Posterior vena cava (tissue), 2 donors: ENCODE results near the gene CNTNAP2. TPM values are rescaled to one million over a fixed set of nuclear protein-coding genes. Genes with fewer than 3 reads are reported as not detected.

ENCODE experiments used
- DNase-seq: peaks from one replicate; pipeline ENCODE4 v3.0.0-alpha.2; 2020; ENCODE audit warnings: low spot score
- intact Hi-C, 2 donors: fragments of 100-400 bp; cut with DNase I; formaldehyde crosslinking; loops; one replicate each; pipeline versions ENCODE4 v1.14.1 to v1.14.2; 2022 to 2023
- total RNA-seq, 2 donors: library from RNA; stranded (reverse); fragmentation: NEBNext Ultra II Directional; extraction: Animal tissue kit (Norgen Biotek cat#: 25700); gene quantifications; one replicate each; pipeline ENCODE4 v1.2.1, GENCODE V29; 2021
- donor health status: DM: yes; HTN: yes; CAD: no.
- donor health status: DM: yes; HTN: yes; CAD: no.

Gene CNTNAP2
- total RNA-seq, 2 donors from 2014 or later, result not detected

GRCh38 chr7:146393346-146393745 is 276.7 kb downstream of the CNTNAP2 start:
- intact Hi-C loops, result no loop called here
- no peak for DNase-seq

- no peak for DNase-seq
- intact Hi-C loops, result no loop called here
Observed at GRCh38 chr7:146397141-146397540, 280.5 kb downstream of the CNTNAP2 start.

- intact Hi-C loops, result no loop called here
- no peak for DNase-seq
Observed at GRCh38 chr7:146401939-146402338, 285.3 kb downstream of the CNTNAP2 start.

GRCh38 chr7:146405737-146406136 is 289.1 kb downstream of the CNTNAP2 start:
- intact Hi-C loops, result no loop called here

GRCh38 chr7:146411975-146412374 is 295.4 kb downstream of the CNTNAP2 start:
- DNase-seq, result no peak
- intact Hi-C loops, result no loop called here

More at GRCh38 chr7:146405737-146406136, 289.1 kb downstream of the CNTNAP2 start:
- DNase-seq, result no peak

- intact Hi-C loops, result no loop called here
- DNase-seq, result no peak
Observed at GRCh38 chr7:146412781-146413180, 296.2 kb downstream of the CNTNAP2 start.

- intact Hi-C loops, result no loop called here
- no peak for DNase-seq
Observed at GRCh38 chr7:146414373-146414772, 297.8 kb downstream of the CNTNAP2 start.

- intact Hi-C loops, result no loop called here
- DNase-seq, result no peak
Observed at GRCh38 chr7:146414937-146415336, 298.3 kb downstream of the CNTNAP2 start.

GRCh38 chr7:146417176-146417575 is 300.6 kb downstream of the CNTNAP2 start:
- intact Hi-C loops, result no loop called here

GRCh38 chr7:146423446-146423845 is 306.8 kb downstream of the CNTNAP2 start:
- intact Hi-C loops, result no loop called here

More at GRCh38 chr7:146417176-146417575, 300.6 kb downstream of the CNTNAP2 start:
- DNase-seq, result no peak

GRCh38 chr7:146424084-146424483 is 307.5 kb downstream of the CNTNAP2 start:
- intact Hi-C loops, result no loop called here
- no peak for DNase-seq

More at GRCh38 chr7:146423446-146423845, 306.8 kb downstream of the CNTNAP2 start:
- no peak for DNase-seq

GRCh38 chr7:146433501-146433900 is 316.9 kb downstream of the CNTNAP2 start:
- no peak for DNase-seq
- intact Hi-C loops, result no loop called here

GRCh38 chr7:146443102-146443501 is 326.5 kb downstream of the CNTNAP2 start:
- DNase-seq, result no peak
- intact Hi-C loops, result no loop called here

GRCh38 chr7:146449625-146450024 is 333.0 kb downstream of the CNTNAP2 start:
- DNase-seq, result no peak
- intact Hi-C loops, result no loop called here

- no peak for DNase-seq
- intact Hi-C loops, result no loop called here
Observed at GRCh38 chr7:146455091-146455655, 338.6 kb downstream of the CNTNAP2 start.

GRCh38 chr7:146479040-146479439 is 362.4 kb downstream of the CNTNAP2 start:
- intact Hi-C loops, result loop anchor here in 1 of 2 donors (5.0 kb wide), 1 partner anchor 818 kb away; no protein-coding TSS in a partner anchor
- no peak for DNase-seq

GRCh38 chr7:146486519-146486918 is 369.9 kb downstream of the CNTNAP2 start:
- intact Hi-C loops, result loop anchor here in 1 of 2 donors (10.0 kb wide), 1 partner anchor 442 kb away; no protein-coding TSS in a partner anchor
- DNase-seq, result no peak

- intact Hi-C loops, result no loop called here
Observed at GRCh38 chr7:146492017-146492416, 375.4 kb downstream of the CNTNAP2 start.

GRCh38 chr7:146494952-146495596 is 378.5 kb downstream of the CNTNAP2 start:
- intact Hi-C loops, result no loop called here
- DNase-seq, result no peak

More at GRCh38 chr7:146492017-146492416, 375.4 kb downstream of the CNTNAP2 start:
- no peak for DNase-seq

GRCh38 chr7:146496657-146497056 is 380.1 kb downstream of the CNTNAP2 start:
- intact Hi-C loops, result no loop called here
- no peak for DNase-seq

- DNase-seq, result no peak
- intact Hi-C loops, result no loop called here
Observed at GRCh38 chr7:146499970-146500369, 383.4 kb downstream of the CNTNAP2 start.
